Smooth muscle cell (in vitro differentiated cells): ENCODE measurements around the gene LRMDA. TPM values are rescaled to one million over a fixed set of nuclear protein-coding genes. Genes with fewer than 3 reads are reported as not detected.

Source experiments
- DNase-seq: peaks from one replicate; lab custom pipeline; 2025; ENCODE audit not compliant: unreplicated experiment; lab: John Stamatoyannopoulos, UW
- H2AFZ ChIP-seq: fragments of 200-600 bp; sonication (generic); 2 replicates; pipeline ENCODE4 v1.6.0; 2016; ENCODE audit warnings: antibody characterized with exemption, low read depth, mild to moderate bottlenecking
- H3F3A ChIP-seq: fragments of 200-600 bp; sonication (generic); 2 replicates; pipeline ENCODE4 v1.6.0; 2017; ENCODE audit warnings: antibody characterized with exemption, low read depth
- H3K27ac ChIP-seq: fragments of 200-600 bp; sonication (generic); 2 replicates; pipeline ENCODE4 v1.5.1; 2016; ENCODE audit warnings: low read depth, mild to moderate bottlenecking
- H3K27me3 ChIP-seq: fragments of 200-600 bp; sonication (generic); 2 replicates; pipeline ENCODE4 v1.6.1; 2016; ENCODE audit warnings: low read depth, mild to moderate bottlenecking
- H3K36me3 ChIP-seq: fragments of 200-600 bp; sonication (generic); 2 replicates; pipeline ENCODE4 v1.5.1; 2016; ENCODE audit warnings: low read depth
- H3K4me1 ChIP-seq: fragments of 200-600 bp; sonication (generic); 2 replicates; pipeline ENCODE4 v1.5.1; 2016; ENCODE audit warnings: low read depth
- H3K4me2 ChIP-seq: fragments of 200-600 bp; sonication (generic); 2 replicates; pipeline ENCODE4 v1.6.0; 2016; ENCODE audit warnings: mild to moderate bottlenecking
- H3K4me3 ChIP-seq: fragments of 200-600 bp; sonication (generic); 2 replicates; pipeline ENCODE4 v1.5.1; 2016; ENCODE audit warnings: mild to moderate bottlenecking
- H3K79me2 ChIP-seq: fragments of 200-600 bp; sonication (generic); 2 replicates; pipeline ENCODE4 v1.6.0; 2016; ENCODE audit warnings: low read depth, mild to moderate bottlenecking
- H3K9ac ChIP-seq: fragments of 200-600 bp; sonication (generic); 2 replicates; pipeline ENCODE4 v1.6.0; 2016; ENCODE audit warnings: low read depth
- H3K9me3 ChIP-seq: fragments of 200-600 bp; sonication (generic); replicated peaks from 2 replicates; pipeline ENCODE4 v1.5.1; 2016; ENCODE audit warnings: low read depth
- H4K20me1 ChIP-seq: fragments of 200-600 bp; sonication (generic); 2 replicates; pipeline ENCODE4 v1.6.0; 2016; ENCODE audit warnings: low read depth
- CTCF ChIP-seq: fragments of 200-600 bp; sonication (generic); IDR thresholded peaks from 2 replicates; pipeline ENCODE4 v1.5.1; 2017; ENCODE audit warnings: borderline replicate concordance, mild to moderate bottlenecking, antibody characterized with exemption; ENCODE audit not compliant: insufficient read depth, poor library complexity, severe bottlenecking
- WGBS: methylation state at CpG from one replicate; pipeline ENCODE4 v1.1.7; 2016; ENCODE audit warnings: low lambda C conversion rate; 5-methylcytosine and 5-hydroxymethylcytosine counted together
- polyA plus RNA-seq: library from polyadenylated mRNA; unstranded; fragments of >200 nt; fragmentation: Nextera tagmentation; extraction: Ambion mirVana; gene quantifications from 2 replicates; pipeline ENCODE4 v1.2.1, GENCODE V29; 2016
- total RNA-seq: library from RNA; depleted of rRNA; stranded (reverse); fragments of >200 nt; gene quantifications from 2 replicates; pipeline ENCODE4 v1.2.3, GENCODE V29; 2014

The LRMDA gene
- total and polyA plus RNA-seq, 2 experiments from 2014 or later = 1.5 to 1.6 TPM

GRCh38 chr10:76068856-76069255 is 637.4 kb downstream of the LRMDA start:
- H3K36me3 ChIP-seq = no peaks in the 10 kb centered on the region
- H3K4me1 ChIP-seq = peaks cover 4% of the 10 kb centered on the region
- no peaks in the 10 kb centered on the region for H4K20me1 ChIP-seq
- no peak overlapping the region for H3K9ac ChIP-seq
- no peak overlapping the region for H3K27ac ChIP-seq
- H3F3A ChIP-seq = peaks cover 14% of the 10 kb centered on the region
- no peaks in the 10 kb centered on the region for H3K79me2 ChIP-seq
- WGBS = 77% methylated on average over 3 of the region's 3 CpGs
- H3K4me3 ChIP-seq = no peak overlapping the region
- no peaks in the 10 kb centered on the region for H3K27me3 ChIP-seq
- H2AFZ ChIP-seq = no peak overlapping the region
- H3K4me2 ChIP-seq = no peak overlapping the region
- no peak for TF ChIP-seq CTCF
- DNase-seq = no peak
- H3K9me3 ChIP-seq = no peaks in the 10 kb centered on the region

- no peak for DNase-seq
- no peak overlapping the region for H3K4me2 ChIP-seq
- H3K27ac ChIP-seq = no peak overlapping the region
- peaks cover 14% of the 10 kb centered on the region for H3F3A ChIP-seq
- TF ChIP-seq CTCF = no peak
- no peak overlapping the region for H3K4me3 ChIP-seq
- WGBS = 76% methylated on average over 5 of the region's 5 CpGs
- H3K9ac ChIP-seq = no peak overlapping the region
- H2AFZ ChIP-seq = no peak overlapping the region
- H3K27me3 ChIP-seq = no peaks in the 10 kb centered on the region
- H3K9me3 ChIP-seq = no peaks in the 10 kb centered on the region
- peaks cover 4% of the 10 kb centered on the region for H3K4me1 ChIP-seq
- H4K20me1 ChIP-seq = no peaks in the 10 kb centered on the region
- H3K36me3 ChIP-seq = no peaks in the 10 kb centered on the region
- no peaks in the 10 kb centered on the region for H3K79me2 ChIP-seq
Measured at GRCh38 chr10:76070916-76071315, 639.5 kb downstream of the LRMDA start.

GRCh38 chr10:76071653-76072365 is 640.4 kb downstream of the LRMDA start:
- TF ChIP-seq CTCF = no peak
- no peak overlapping the region for H3K4me3 ChIP-seq
- no peaks in the 10 kb centered on the region for H3K36me3 ChIP-seq
- no peak overlapping the region for H3K4me2 ChIP-seq
- H3K4me1 ChIP-seq = peaks cover 4% of the 10 kb centered on the region
- H3F3A ChIP-seq = peaks cover 14% of the 10 kb centered on the region
- 29% methylated on average over 5 of the region's 5 CpGs for WGBS
- H2AFZ ChIP-seq = no peak overlapping the region
- H3K27ac ChIP-seq = no peak overlapping the region
- no peak for DNase-seq
- no peaks in the 10 kb centered on the region for H3K27me3 ChIP-seq
- H4K20me1 ChIP-seq = no peaks in the 10 kb centered on the region
- H3K79me2 ChIP-seq = no peaks in the 10 kb centered on the region
- no peak overlapping the region for H3K9ac ChIP-seq
- H3K9me3 ChIP-seq = no peaks in the 10 kb centered on the region

GRCh38 chr10:76072384-76072783 is 641.0 kb downstream of the LRMDA start:
- Histone ChIP-seq H3K36me3 (no peaks in the 10 kb centered on the region), H3K4me1 (peaks cover 4% of the 10 kb centered on the region), H3K27me3 (no peaks in the 10 kb centered on the region), H3K9ac (no peak overlapping the region), H2AFZ (no peak overlapping the region), H3K79me2 (no peaks in the 10 kb centered on the region), H3K9me3 (no peaks in the 10 kb centered on the region), H3F3A (peaks cover 14% of the 10 kb centered on the region), H3K27ac (no peak overlapping the region), H3K4me3 (no peak overlapping the region), H3K4me2 (no peak overlapping the region), H4K20me1 (no peaks in the 10 kb centered on the region)
- no peak for DNase-seq
- no peak for TF ChIP-seq CTCF
